Measurements from ENCODE around the gene HS3ST5.
A peak's percentile ranks its signal among the peaks of the same experiment; 100 is the strongest.
"Not testable (repeated sequence)": the region's sequence is repeated elsewhere in the genome, so short reads cannot be mapped to it uniquely, and the experiment has no call there.

HS3ST5 gene

GRCh38 chr6:114339706-114340105 lies 3.1 kb downstream of the HS3ST5 start:
- H3K4me3 ChIP-seq (ENCODE audit: low read depth, low read length): peak overlapping the region; percentile 28

GRCh38 chr6:114334237-114334636 lies 8.6 kb downstream of the HS3ST5 start:
- H3K4me3 ChIP-seq (ENCODE audit: low read depth, low read length): no peak overlapping the region

- no peak overlapping the region for H3K4me3 ChIP-seq (ENCODE audit: low read depth, low read length)
Observed at GRCh38 chr6:114327074-114327473, 15.7 kb downstream of the HS3ST5 start.

- no peak overlapping the region for H3K4me3 ChIP-seq (ENCODE audit: low read depth, low read length)
Observed at GRCh38 chr6:114323784-114324183, 19.0 kb downstream of the HS3ST5 start.

GRCh38 chr6:114319749-114320148 lies 23.1 kb downstream of the HS3ST5 start:
- no peak overlapping the region for H3K4me3 ChIP-seq (ENCODE audit: low read depth, low read length)

GRCh38 chr6:114315831-114316595 lies 26.8 kb downstream of the HS3ST5 start:
- H3K4me3 ChIP-seq (ENCODE audit: low read depth, low read length): no peak overlapping the region

GRCh38 chr6:114313816-114314215 lies 29.0 kb downstream of the HS3ST5 start:
- H3K4me3 ChIP-seq (ENCODE audit: low read depth, low read length): not testable (repeated sequence)

- H3K4me3 ChIP-seq (ENCODE audit: low read depth, low read length): no peak overlapping the region
Observed at GRCh38 chr6:114312931-114313330, 29.9 kb downstream of the HS3ST5 start.

- H3K4me3 ChIP-seq (ENCODE audit: low read depth, low read length): no peak overlapping the region
Observed at GRCh38 chr6:114310053-114310452, 32.8 kb downstream of the HS3ST5 start.

GRCh38 chr6:114304304-114304887 lies 38.4 kb downstream of the HS3ST5 start:
- H3K4me3 ChIP-seq (ENCODE audit: low read depth, low read length): no peak overlapping the region

- no peak overlapping the region for H3K4me3 ChIP-seq (ENCODE audit: low read depth, low read length)
Observed at GRCh38 chr6:114301596-114302219, 41.1 kb downstream of the HS3ST5 start.

- no peak overlapping the region for H3K4me3 ChIP-seq (ENCODE audit: low read depth, low read length)
Observed at GRCh38 chr6:114297135-114297534, 45.7 kb downstream of the HS3ST5 start.

- no peak overlapping the region for H3K4me3 ChIP-seq (ENCODE audit: low read depth, low read length)
Observed at GRCh38 chr6:114292431-114292830, 50.4 kb downstream of the HS3ST5 start.

GRCh38 chr6:114291428-114291827 lies 51.4 kb downstream of the HS3ST5 start:
- H3K4me3 ChIP-seq (ENCODE audit: low read depth, low read length): no peak overlapping the region

GRCh38 chr6:114290864-114291263 lies 52.0 kb downstream of the HS3ST5 start:
- no peak overlapping the region for H3K4me3 ChIP-seq (ENCODE audit: low read depth, low read length)

GRCh38 chr6:114288701-114289495 lies 53.9 kb downstream of the HS3ST5 start:
- H3K4me3 ChIP-seq (ENCODE audit: low read depth, low read length): no peak overlapping the region

GRCh38 chr6:114287461-114287860 lies 55.4 kb downstream of the HS3ST5 start:
- H3K4me3 ChIP-seq (ENCODE audit: low read depth, low read length): no peak overlapping the region

- no peak overlapping the region for H3K4me3 ChIP-seq (ENCODE audit: low read depth, low read length)
Observed at GRCh38 chr6:114286211-114286610, 56.6 kb downstream of the HS3ST5 start.

GRCh38 chr6:114284281-114284680 lies 58.5 kb downstream of the HS3ST5 start:
- no peak overlapping the region for H3K4me3 ChIP-seq (ENCODE audit: low read depth, low read length)

GRCh38 chr6:114282292-114282691 lies 60.5 kb downstream of the HS3ST5 start:
- no peak overlapping the region for H3K4me3 ChIP-seq (ENCODE audit: low read depth, low read length)

- H3K4me3 ChIP-seq (ENCODE audit: low read depth, low read length): no peak overlapping the region
Observed at GRCh38 chr6:114281496-114281895, 61.3 kb downstream of the HS3ST5 start.
